HG02678 (cell line): ENCODE results near the gene CC2D1A.
"Not testable (repeated sequence)": the region's sequence is repeated elsewhere in the genome, so short reads cannot be mapped to it uniquely, and the experiment has no call there.

Source experiments
- ATAC-seq: cut with Tn5 transposase; IDR thresholded peaks from one replicate; pipeline ENCODE4 v1.9.1; 2021; ENCODE audit warnings: mild to moderate bottlenecking, moderate library complexity; ENCODE audit not compliant: unreplicated experiment

CC2D1A gene

DNA sequence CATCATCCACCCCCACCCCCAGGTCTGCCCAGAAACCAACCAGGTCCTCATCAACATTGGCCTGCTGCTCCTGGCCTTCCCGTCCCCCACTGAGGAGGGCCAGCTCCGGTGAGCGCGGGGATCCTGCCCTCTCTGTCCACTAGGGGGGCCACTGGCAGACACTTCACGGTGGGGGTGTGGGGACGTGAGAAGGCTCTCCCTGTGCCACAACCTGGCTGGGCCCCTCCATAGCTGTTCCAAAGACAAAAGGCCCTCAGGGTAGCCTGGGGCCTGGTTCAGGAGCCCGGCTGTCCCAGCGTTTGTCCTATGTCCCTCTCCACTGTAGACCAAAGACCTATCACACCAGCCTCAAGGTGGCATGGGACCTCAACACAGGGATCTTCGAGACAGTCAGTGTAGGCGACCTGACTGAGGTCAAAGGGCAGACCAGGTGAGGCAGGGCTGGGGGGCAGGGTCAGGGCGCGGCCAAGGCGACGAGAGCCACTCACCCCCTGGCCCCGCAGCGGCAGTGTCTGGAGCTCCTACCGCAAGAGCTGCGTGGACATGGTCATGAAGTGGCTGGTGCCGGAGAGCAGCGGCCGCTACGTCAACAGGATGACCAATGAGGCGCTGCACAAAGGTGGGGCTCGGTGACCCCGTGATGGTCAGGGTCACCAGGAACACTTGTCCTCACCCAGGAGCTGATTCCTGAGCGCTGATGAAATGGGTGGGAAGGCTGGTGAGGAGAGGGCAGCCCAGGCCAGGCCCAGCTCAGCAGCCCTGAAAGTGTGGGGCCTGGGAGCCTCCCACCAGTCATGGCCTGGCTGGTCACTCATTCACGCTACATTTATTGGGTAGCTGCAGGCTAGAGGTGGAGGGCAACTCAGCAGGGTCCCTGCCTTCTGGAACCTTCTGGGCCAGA lies 54.2 kb downstream of the CC2D1A start:
- ATAC-seq, result no peak

DNA sequence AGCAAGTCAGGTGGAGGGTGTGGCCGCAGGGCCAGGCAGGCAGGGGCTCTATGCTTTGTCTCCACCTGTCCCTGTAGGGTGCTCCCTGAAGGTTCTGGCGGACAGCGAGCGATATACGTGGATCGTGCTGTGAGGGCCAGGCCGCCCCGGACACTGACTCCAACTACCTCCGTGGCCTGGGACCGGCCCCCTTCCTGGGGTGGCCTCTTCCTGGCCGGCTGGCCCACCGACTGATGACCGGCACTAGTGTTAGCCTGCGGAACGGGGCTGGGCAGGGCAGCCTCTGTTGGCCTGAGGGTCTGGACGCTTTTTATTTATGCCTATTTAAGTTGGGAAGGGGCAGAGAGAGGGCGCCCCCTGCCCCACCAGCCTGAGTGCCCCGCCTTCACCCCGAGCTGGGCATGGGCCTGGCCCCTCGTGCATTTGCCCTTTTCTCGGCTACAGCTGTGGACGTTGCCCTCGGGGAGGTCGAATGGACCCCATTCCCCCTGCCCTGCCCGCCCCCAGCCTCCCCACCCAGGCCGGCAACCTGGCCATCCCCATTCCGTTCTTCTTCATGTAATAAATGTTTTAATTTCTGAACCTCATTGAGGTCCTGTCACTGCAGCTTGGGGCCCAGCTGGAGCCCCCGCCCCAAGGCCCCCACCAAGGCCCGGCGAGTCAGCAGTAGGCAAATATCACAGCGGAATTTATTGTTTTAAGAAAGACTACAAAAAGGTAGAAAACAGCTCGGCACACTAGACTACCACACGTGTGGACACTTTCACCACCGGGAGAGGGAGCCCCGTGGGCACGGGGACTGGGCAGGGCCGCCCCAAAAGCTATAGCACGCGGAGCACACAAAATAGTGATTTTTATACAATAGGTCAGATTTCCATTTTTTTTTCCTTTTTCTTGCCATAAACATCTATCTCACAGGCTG lies 55.1 kb downstream of the CC2D1A start:
- no peak for ATAC-seq

DNA sequence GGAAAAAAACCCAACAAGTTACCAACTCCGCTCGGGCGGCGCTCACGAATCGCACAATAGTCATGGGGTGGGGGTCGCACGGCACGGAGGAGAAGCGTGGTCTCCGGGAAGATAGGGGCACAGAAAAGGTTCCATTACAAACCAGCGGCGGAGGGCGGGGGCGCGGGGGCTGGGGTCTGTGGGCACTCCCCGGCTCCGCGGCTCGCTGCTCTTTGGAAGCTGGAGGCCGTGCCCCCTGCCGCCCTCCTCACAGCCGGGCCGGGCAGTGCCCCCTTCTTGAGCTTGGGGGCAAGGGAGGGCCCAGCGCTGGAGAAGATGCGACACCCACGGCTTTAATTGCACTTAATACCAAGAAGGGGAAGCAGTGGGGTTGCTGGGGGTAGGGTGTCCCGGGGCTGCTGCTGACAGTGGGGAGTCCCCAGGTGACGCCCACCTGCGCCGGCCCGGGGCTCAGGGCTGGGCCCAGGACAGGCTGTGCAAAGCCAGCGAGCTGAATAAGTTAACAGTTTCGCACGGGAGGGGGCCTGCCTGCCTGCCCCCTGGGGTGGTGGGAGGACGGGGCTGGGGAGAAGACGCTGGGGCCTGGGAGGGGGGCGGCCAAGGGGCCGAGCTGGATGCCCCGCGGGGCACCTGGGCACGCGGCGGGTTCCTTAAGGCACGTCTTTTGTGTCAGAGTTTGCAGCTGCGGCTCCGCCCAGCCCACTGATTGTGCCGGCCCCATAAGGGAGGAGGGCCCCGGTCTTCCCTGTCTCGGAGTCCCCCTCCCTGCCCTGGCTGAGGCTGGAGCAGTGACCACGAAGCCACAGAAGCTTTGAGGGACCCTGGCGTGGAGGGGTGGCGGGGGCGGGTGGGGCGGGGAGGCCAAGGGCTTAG lies 56.1 kb downstream of the CC2D1A start:
- no peak for ATAC-seq

GRCh38 chr19:13962699-13963602 lies 57.0 kb downstream of the CC2D1A start:
- ATAC-seq, result no peak

DNA sequence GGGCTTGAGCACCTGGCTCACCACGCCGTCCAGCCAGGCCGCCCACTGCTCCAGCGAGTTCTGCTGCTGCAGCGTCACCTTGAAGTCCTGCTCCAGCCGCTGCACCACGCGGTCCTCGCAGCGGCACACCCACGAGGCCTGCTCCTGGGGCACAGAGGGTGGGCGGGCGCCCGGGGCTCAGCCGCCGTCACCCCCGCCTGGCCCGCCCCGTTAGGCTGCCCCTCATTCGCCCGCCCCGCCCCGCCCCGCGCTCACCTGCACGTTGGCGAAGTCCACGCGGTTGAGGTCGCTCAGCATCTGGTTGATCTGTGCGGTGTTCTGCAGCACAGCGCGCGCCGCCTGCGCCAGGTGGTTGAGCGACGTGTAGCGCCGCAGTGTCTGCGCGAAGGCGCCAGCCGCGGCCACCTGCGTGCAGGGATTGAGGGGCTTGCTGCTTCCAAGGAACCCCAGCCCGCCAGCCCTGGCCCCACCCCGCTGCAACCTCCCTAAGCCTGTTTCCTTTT lies 57.7 kb downstream of the CC2D1A start:
- ATAC-seq, result no peak

DNA sequence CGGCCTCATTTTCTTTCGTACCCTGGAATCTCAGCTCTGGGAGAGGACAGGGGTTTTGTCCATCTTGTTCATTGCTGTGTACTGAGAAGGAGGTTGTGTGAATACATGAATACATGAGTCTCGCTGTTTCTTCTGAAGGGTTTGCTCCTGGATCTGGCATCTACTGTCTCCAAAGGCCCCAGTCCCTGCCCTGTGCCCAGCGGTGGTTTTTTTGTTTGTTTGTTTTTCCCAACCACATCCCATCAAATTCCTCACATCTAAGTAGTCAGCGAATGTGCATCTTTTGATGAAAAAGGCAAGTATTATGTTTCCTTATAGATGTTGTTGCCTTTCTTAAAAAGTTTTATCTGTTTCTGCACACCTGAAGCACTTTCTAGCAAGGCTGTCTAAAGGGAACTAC lies 58.8 kb downstream of the CC2D1A start:
- no peak for ATAC-seq

DNA sequence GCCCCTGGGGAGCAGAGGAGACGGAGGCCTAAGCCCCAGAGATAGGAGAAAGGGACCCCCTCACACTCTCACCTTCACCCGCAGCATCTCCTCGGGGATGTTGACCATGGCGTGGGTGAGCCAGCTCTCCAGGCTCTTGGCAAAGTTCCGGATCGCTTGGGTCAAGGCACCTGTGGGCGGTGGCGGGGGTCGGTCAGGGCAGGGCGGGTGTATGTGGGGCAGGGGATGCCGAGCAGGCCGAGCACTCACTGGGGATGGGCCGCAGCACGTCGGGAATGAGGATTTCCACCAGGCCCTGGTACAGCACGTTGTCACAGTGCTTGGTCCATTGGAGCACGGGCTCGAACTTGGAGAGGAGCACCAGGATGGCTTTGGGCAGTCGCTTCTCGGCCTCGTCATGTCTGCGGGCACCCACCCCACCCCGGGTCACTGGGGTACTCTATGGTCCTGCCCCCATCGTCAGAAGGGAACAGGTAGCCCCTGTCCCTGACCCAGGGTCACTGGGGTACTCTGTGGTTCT lies 59.4 kb downstream of the CC2D1A start:
- ATAC-seq, result no peak

- no peak for ATAC-seq
Observed at GRCh38 chr19:13965926-13966683, 60.1 kb downstream of the CC2D1A start.

DNA sequence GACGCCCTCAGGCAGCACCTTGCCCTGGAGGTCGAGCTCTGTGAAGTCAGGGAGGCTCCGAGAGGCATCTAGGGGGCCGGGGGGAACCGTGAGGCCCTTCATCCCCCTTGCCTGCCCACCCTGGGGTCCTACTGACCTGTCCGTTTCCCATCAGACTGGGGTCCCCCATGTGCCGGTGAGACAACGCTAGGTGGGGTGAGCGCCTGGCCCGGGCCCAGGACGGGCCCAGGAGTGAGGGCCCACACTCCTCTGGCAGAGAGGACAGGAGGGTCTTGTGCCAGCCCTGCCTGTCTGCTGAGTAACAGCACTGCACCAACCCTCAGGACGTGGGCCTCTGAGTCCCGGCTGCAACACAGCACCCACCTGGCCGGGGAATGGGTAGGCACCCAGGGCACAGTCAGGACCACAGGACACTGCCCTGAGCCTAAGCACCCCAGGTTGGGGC lies 60.7 kb downstream of the CC2D1A start:
- no peak for ATAC-seq

DNA sequence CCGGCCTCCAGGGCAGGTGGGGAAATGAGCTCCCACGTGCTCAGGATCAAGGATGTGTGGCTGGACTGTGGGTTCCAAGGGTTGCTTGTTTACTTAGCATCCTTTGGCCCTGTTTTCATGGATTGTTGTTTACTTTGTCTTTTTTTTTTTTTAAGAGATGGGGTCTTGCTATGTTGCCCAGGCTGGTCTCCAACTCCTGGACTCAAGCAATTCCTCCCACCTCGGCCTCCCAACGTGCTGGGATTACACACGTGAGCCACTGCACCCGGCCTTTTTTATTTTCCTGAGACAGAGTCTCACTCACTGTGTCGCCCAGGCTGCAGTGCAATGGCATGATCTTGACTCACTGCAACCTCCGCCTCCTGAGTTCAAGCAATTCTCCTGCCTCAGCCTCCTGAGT lies 61.2 kb downstream of the CC2D1A start:
- not testable (repeated sequence) for ATAC-seq

DNA sequence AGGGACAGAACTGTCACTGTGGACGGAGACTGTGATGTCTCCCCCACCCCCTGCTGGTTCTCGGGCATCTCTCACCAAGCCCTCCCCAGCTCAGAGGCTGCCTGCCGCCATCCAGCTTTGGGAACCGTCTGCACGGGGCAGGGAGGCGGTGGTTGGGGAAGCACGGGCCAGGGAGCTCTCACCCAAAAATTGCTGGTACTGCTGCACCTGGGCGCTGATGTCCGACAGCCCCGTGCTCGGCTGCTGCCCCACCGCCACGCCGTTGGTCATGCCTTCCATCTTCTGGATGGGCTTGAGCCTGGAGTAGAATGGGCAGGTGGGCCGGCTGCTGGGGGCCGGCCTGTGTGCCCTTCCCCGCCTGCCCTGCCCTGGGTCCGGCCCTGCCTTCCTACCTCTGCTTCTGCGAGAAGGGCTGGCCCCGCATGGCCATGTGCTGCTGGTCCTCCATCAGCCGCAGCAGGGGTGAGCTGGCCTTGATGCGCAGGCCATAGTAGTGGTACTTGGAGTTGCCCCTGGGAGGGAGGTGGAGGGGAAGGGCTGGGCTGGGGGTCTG lies 62.5 kb downstream of the CC2D1A start:
- ATAC-seq, result no peak

DNA sequence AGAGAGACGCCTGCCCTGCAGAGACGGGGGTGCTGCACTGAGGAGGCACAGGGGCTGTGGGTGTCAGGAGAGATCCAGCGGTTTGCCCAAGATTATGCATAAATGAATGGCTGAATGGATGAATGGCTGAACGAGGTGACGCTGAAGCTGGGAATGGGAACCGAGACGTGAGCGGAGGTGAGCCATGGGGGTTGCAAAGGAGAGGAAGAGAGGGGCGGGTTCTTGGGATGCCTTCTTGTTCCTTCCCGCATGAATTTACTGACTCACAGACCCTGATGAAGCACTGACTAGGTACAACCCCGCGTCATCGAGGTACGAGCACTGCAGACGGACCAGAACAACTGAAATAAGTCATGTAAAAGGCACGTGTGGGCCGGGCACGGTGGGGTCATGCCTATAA lies 63.0 kb downstream of the CC2D1A start:
- no peak for ATAC-seq

GRCh38 chr19:13969897-13970296 lies 63.9 kb downstream of the CC2D1A start:
- ATAC-seq, result no peak

GRCh38 chr19:13971868-13972267 lies 65.9 kb downstream of the CC2D1A start:
- not testable (repeated sequence) for ATAC-seq

- ATAC-seq, result no peak
Observed at GRCh38 chr19:13972368-13973155, 66.6 kb downstream of the CC2D1A start.

DNA sequence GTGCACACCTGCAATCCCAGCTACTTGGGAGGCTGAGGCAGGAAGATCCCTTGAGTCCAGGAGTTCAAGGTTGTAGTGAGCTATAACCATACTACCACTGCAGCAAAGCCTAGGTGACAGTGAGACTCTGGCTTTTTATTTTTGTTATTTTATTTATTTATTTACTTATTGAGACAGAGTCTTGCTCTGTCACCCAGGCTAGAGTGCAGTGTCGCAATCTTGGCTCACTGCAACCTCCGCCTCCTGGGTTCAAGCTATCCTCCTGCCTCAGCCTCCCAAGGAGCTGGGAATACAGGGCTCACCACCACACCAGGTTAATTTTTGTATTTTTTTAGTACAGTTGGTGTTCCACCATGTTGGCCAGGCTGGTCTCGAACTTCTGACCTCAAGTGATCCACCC lies 67.5 kb downstream of the CC2D1A start:
- not testable (repeated sequence) for ATAC-seq

DNA sequence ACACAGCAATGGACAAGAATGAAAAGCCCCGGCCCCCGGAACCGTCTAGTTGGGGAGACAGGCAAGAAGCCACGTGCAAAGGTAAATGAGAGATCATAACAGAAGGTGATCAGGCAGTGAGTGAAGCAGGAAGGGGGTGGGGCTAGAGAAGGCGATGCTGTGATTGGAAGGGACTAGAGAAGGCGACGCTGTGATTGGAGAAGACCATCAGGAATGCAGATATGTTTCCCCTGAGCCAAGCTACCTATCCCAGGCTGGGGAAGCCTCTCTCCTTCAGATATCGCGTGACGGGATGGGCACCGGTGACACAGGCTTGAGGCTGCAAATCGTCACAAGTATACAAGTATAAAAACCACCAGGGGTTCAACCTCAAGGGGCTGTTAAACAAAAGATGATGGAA lies 68.1 kb downstream of the CC2D1A start:
- ATAC-seq, result no peak
